ENCODE measurements around the gene TMEM72.

The TMEM72 gene

GRCh38 chr10:44954962-44955361 lies 43.8 kb downstream of the TMEM72 start:
- Histone ChIP-seq H3K9ac (ENCODE audit: low read depth in 1 of 2, low read length in 2 of 2) (no peak overlapping the region), H3K4me1 (ENCODE audit: control insufficient read depth in 1 of 2, insufficient read depth in 2 of 2, low read length in 2 of 2) (peaks cover 24 to 28% of the 10 kb centered on the region in 2 donors), H3K4me3 (ENCODE audit: low read depth in 1 of 2, low read length in 2 of 2) (no peak overlapping the region), H3K27ac (ENCODE audit: low read depth, low read length) (no peak overlapping the region), H3K27me3 (ENCODE audit: control insufficient read depth in 1 of 2, insufficient read depth in 2 of 2, low read length in 2 of 2) (no peaks in the 10 kb centered on the region), H3K9me3 (ENCODE audit: control insufficient read depth in 1 of 2, low read length in 2 of 2) (no peaks in the 10 kb centered on the region), H3K36me3 (ENCODE audit: control insufficient read depth in 1 of 2, insufficient read depth in 2 of 2, low read length in 2 of 2) (peaks cover 0 to 15% of the 10 kb centered on the region in 2 donors)

- Histone ChIP-seq H3K9ac (ENCODE audit: low read depth in 1 of 2, low read length in 2 of 2) (no peak overlapping the region), H3K36me3 (ENCODE audit: control insufficient read depth in 1 of 2, insufficient read depth in 2 of 2, low read length in 2 of 2) (peaks cover 0 to 15% of the 10 kb centered on the region in 2 donors), H3K27ac (ENCODE audit: low read depth, low read length) (no peak overlapping the region), H3K4me1 (ENCODE audit: control insufficient read depth in 1 of 2, insufficient read depth in 2 of 2, low read length in 2 of 2) (peaks cover 22 to 23% of the 10 kb centered on the region in 2 donors), H3K27me3 (ENCODE audit: control insufficient read depth in 1 of 2, insufficient read depth in 2 of 2, low read length in 2 of 2) (no peaks in the 10 kb centered on the region), H3K4me3 (ENCODE audit: low read depth in 1 of 2, low read length in 2 of 2) (no peak overlapping the region), H3K9me3 (ENCODE audit: control insufficient read depth in 1 of 2, low read length in 2 of 2) (no peaks in the 10 kb centered on the region)
Measured at GRCh38 chr10:44955413-44956070, 44.4 kb downstream of the TMEM72 start.

DNA sequence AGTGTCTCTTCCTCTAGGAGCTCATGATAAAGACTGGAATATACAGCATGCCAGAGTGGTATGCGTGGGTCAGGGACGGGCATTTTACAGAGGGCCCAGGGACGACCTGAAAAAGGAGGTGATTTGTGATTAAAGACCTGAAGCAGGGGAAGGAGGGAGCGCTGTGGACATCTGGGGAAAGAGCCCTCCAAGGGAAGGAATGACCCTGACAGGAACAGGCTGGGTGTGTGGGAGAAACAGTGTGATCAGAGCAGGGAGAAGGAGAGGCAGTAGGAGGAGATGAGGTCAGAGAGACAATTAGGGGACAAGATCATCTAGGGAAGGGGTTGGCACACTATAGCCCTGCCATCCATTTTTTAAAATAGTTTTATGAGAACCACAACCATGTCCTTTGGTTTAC lies 45.1 kb downstream of the TMEM72 start:
- H3K4me3 ChIP-seq (ENCODE audit: low read depth in 1 of 2, low read length in 2 of 2): no peak overlapping the region
- H3K27ac ChIP-seq (ENCODE audit: low read depth, low read length): no peak overlapping the region
- H3K9ac ChIP-seq (ENCODE audit: low read depth in 1 of 2, low read length in 2 of 2): no peak overlapping the region
- H3K9me3 ChIP-seq (ENCODE audit: control insufficient read depth in 1 of 2, low read length in 2 of 2): no peaks in the 10 kb centered on the region
- H3K36me3 ChIP-seq (ENCODE audit: control insufficient read depth in 1 of 2, insufficient read depth in 2 of 2, low read length in 2 of 2): peaks cover 0 to 15% of the 10 kb centered on the region in 2 donors
- peaks cover 25 to 26% of the 10 kb centered on the region in 2 donors for H3K4me1 ChIP-seq (ENCODE audit: control insufficient read depth in 1 of 2, insufficient read depth in 2 of 2, low read length in 2 of 2)
- H3K27me3 ChIP-seq (ENCODE audit: control insufficient read depth in 1 of 2, insufficient read depth in 2 of 2, low read length in 2 of 2): no peaks in the 10 kb centered on the region

GRCh38 chr10:44956717-44957706 lies 45.9 kb downstream of the TMEM72 start:
- Histone ChIP-seq H3K4me1 (ENCODE audit: control insufficient read depth in 1 of 2, insufficient read depth in 2 of 2, low read length in 2 of 2) (peaks cover 32 to 34% of the 10 kb centered on the region in 2 donors), H3K9ac (ENCODE audit: low read depth in 1 of 2, low read length in 2 of 2) (no peak overlapping the region), H3K9me3 (ENCODE audit: control insufficient read depth in 1 of 2, low read length in 2 of 2) (no peaks in the 10 kb centered on the region), H3K27me3 (ENCODE audit: control insufficient read depth in 1 of 2, insufficient read depth in 2 of 2, low read length in 2 of 2) (no peaks in the 10 kb centered on the region), H3K36me3 (ENCODE audit: control insufficient read depth in 1 of 2, insufficient read depth in 2 of 2, low read length in 2 of 2) (peaks cover 0 to 15% of the 10 kb centered on the region in 2 donors), H3K27ac (ENCODE audit: low read depth, low read length) (no peak overlapping the region), H3K4me3 (ENCODE audit: low read depth in 1 of 2, low read length in 2 of 2) (peak overlapping the region in 1 of 2 donors; percentile 86)

GRCh38 chr10:44958196-44958897 lies 47.2 kb downstream of the TMEM72 start:
- Histone ChIP-seq H3K27ac (ENCODE audit: low read depth, low read length) (peak overlapping the region; percentile 79), H3K9me3 (ENCODE audit: control insufficient read depth in 1 of 2, low read length in 2 of 2) (no peaks in the 10 kb centered on the region), H3K36me3 (ENCODE audit: control insufficient read depth in 1 of 2, insufficient read depth in 2 of 2, low read length in 2 of 2) (peaks cover 0 to 15% of the 10 kb centered on the region in 2 donors), H3K4me3 (ENCODE audit: low read depth in 1 of 2, low read length in 2 of 2) (peak overlapping the region; percentile 82 to 86), H3K9ac (ENCODE audit: low read depth in 1 of 2, low read length in 2 of 2) (peak overlapping the region; percentile 33 to 80), H3K27me3 (ENCODE audit: control insufficient read depth in 1 of 2, insufficient read depth in 2 of 2, low read length in 2 of 2) (no peaks in the 10 kb centered on the region), H3K4me1 (ENCODE audit: control insufficient read depth in 1 of 2, insufficient read depth in 2 of 2, low read length in 2 of 2) (peaks cover 45 to 47% of the 10 kb centered on the region in 2 donors)

- Histone ChIP-seq H3K4me1 (ENCODE audit: control insufficient read depth in 1 of 2, insufficient read depth in 2 of 2, low read length in 2 of 2) (peaks cover 50 to 52% of the 10 kb centered on the region in 2 donors), H3K9me3 (ENCODE audit: control insufficient read depth in 1 of 2, low read length in 2 of 2) (no peaks in the 10 kb centered on the region), H3K27ac (ENCODE audit: low read depth, low read length) (peak overlapping the region; percentile 79), H3K36me3 (ENCODE audit: control insufficient read depth in 1 of 2, insufficient read depth in 2 of 2, low read length in 2 of 2) (peaks cover 0 to 13% of the 10 kb centered on the region in 2 donors), H3K4me3 (ENCODE audit: low read depth in 1 of 2, low read length in 2 of 2) (peak overlapping the region; percentile 82 to 86), H3K9ac (ENCODE audit: low read depth in 1 of 2, low read length in 2 of 2) (peak overlapping the region; percentile 53 to 80), H3K27me3 (ENCODE audit: control insufficient read depth in 1 of 2, insufficient read depth in 2 of 2, low read length in 2 of 2) (no peaks in the 10 kb centered on the region)
Measured at GRCh38 chr10:44958898-44959246, 47.7 kb downstream of the TMEM72 start.

DNA sequence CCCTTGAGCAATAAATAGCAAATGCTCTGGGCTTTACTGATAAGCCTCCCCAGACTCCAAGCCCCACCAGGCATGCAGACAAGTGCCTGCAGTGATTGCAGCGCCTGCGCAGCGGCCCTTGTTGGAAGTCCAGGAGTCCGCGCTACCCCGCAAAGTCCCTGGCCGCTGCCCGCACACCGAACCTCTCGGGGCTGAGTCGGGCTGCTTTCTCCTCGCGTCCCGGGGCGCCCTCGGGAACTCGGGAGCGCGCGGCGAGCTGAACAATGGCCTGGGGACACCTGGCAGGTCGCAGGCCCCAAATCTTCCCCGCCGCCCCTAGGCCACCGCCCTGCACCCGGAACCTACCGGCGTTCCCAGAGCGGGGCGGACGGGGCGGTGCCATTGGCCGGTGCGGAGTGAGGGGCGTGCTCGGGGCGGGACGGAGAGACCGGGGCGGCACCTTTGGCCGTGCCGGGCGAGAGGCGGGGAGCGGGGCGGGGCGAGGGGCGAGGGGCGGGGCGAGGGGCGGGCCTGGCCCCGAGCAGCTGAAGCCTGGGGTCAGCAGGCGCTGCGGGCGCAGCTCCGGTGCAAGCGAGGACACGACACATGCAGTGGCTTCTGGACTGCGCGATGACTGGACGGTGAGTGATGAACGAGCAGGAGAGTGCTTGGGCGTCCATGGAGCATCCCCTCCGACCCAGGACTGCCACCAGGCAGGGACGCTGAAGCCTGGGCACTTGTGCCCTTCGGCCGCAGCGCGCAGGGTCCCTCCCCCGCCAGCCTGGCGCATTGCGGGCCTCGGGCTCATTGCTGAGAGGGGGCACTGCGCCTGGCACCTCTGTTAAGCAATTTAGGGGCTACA lies 48.3 kb downstream of the TMEM72 start, which contains the start of gene RASSF4:
TSS of gene RASSF4 (plus strand) at position 556 of the 841 bp plus-strand sequence. CDS start 10,401 bp downstream, outside the sequence.
- H3K27ac ChIP-seq (ENCODE audit: low read depth, low read length): peak within 1 kb of the TSS; percentile 79
- H3K27me3 ChIP-seq (ENCODE audit: control insufficient read depth in 1 of 2, insufficient read depth in 2 of 2, low read length in 2 of 2): no peaks in the 10 kb centered on the region
- H3K9ac ChIP-seq (ENCODE audit: low read depth in 1 of 2, low read length in 2 of 2): peak within 1 kb of the TSS; percentile 80 to 86
- peak within 1 kb of the TSS; percentile 86 to 94 for H3K4me3 ChIP-seq (ENCODE audit: low read depth in 1 of 2, low read length in 2 of 2)
- H3K36me3 ChIP-seq (ENCODE audit: control insufficient read depth in 1 of 2, insufficient read depth in 2 of 2, low read length in 2 of 2): peaks cover 0 to 12% of the 10 kb centered on the region in 2 donors
- peaks cover 56 to 58% of the 10 kb centered on the region in 2 donors for H3K4me1 ChIP-seq (ENCODE audit: control insufficient read depth in 1 of 2, insufficient read depth in 2 of 2, low read length in 2 of 2)
- no peaks in the 10 kb centered on the region for H3K9me3 ChIP-seq (ENCODE audit: control insufficient read depth in 1 of 2, low read length in 2 of 2)

GRCh38 chr10:44960088-44960460 lies 48.9 kb downstream of the TMEM72 start:
- peak overlapping the region; percentile 86 to 94 for H3K4me3 ChIP-seq (ENCODE audit: low read depth in 1 of 2, low read length in 2 of 2)
- peak overlapping the region; percentile 63 to 86 for H3K9ac ChIP-seq (ENCODE audit: low read depth in 1 of 2, low read length in 2 of 2)
- H3K9me3 ChIP-seq (ENCODE audit: control insufficient read depth in 1 of 2, low read length in 2 of 2): no peaks in the 10 kb centered on the region
- H3K27ac ChIP-seq (ENCODE audit: low read depth, low read length): peak overlapping the region; percentile 58
- peaks cover 62 to 64% of the 10 kb centered on the region in 2 donors for H3K4me1 ChIP-seq (ENCODE audit: control insufficient read depth in 1 of 2, insufficient read depth in 2 of 2, low read length in 2 of 2)
- peaks cover 0 to 12% of the 10 kb centered on the region in 2 donors for H3K36me3 ChIP-seq (ENCODE audit: control insufficient read depth in 1 of 2, insufficient read depth in 2 of 2, low read length in 2 of 2)
- no peaks in the 10 kb centered on the region for H3K27me3 ChIP-seq (ENCODE audit: control insufficient read depth in 1 of 2, insufficient read depth in 2 of 2, low read length in 2 of 2)
